Activated CD8-positive, alpha-beta memory T cell treated with anti-CD3 and anti-CD28 coated beads, Interleukin-2, amount 50 U/mL, for 48 hours (primary cell): ENCODE measurements around the gene TGM6.

ENCODE experiments used
- DNase-seq: peaks from one replicate; pipeline ENCODE4 v3.0.0-alpha.2; 2020

TGM6 gene

DNA sequence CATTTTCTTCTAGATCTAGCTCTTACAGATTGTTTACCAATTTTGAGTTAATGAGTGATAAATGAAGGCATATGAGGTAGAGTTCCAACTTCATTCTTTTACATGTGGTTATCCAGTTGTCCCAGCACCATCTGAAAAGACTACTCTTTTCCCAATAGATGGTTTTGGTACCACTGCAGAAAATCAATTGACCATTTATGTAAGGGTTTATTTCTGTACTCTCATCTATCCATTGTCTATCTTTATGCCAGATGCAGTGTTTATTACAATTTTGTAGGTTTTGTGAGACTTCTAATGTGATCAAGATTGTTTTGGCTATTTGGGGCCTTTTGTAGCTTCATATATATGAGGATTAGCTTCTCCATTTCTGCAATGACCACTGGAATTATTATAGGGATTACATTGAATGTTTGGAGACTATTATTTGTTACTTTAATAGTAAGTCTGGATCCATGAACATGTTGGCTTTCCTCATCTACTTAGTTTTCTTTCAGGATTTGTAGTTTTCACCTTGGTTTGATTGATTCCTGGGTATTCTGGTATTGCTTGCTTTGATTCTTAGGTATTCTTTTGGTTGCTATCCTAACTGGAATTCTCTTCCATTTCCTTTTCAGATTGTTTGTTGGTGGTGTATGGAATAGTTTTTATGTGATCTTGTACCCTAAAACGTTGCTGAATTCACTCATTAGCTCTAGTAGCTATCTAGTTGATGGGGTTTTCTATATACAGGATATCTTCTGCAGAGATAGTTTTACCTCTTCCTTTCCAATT is 79.5 kb downstream of the TGM6 start:
- no peak for DNase-seq

DNA sequence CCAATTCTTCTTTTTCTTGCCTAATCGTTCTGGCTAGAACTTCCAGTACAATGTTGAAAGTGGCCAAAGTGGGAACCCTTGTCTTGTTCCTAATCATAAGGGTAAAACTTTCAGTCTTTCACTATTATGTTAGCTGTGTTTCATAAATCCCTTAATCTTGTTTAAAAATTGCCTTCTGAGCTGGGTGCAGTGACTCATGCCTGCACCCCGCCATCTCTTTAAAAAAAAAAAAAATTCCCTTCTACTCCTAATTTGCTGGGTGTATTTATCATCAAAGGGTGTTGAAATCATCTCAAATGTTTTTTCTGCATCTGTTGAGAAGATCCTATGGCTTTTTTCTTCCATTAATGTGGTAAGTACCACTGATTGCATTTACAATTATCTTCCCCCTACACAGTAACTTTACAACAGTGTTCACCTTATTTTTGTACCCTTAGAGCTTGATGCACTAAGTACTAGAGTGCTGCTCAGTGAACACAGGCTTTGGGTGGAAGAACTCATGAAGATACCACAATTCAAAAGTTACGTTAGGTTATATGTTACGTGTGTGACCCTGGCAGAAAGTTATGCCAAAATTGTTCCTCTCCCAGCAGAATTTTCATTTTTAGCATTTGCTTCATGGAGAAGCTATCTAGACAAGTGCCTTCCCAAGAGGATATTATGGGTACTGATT is 80.2 kb downstream of the TGM6 start:
- DNase-seq, result no peak

DNA sequence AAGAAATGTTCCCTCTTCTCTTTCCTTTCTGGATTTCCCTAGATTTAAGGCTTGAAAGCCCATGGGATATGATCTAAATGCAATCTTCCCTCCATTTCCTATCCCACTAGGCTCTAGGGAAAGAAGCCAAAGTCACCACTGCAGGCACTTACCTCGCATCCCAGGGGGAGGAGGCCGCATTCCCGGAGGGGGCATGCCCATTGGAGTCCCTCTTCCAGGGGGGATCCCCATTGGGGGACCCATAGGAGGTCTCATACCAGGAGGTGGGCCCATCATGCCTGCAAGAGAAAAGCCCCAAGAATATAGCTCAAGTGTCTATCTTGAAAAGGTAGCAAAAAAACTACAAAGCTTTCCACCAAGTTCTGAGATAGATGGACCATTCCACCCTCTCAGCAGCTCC is 81.8 kb downstream of the TGM6 start:
- no peak for DNase-seq

DNA sequence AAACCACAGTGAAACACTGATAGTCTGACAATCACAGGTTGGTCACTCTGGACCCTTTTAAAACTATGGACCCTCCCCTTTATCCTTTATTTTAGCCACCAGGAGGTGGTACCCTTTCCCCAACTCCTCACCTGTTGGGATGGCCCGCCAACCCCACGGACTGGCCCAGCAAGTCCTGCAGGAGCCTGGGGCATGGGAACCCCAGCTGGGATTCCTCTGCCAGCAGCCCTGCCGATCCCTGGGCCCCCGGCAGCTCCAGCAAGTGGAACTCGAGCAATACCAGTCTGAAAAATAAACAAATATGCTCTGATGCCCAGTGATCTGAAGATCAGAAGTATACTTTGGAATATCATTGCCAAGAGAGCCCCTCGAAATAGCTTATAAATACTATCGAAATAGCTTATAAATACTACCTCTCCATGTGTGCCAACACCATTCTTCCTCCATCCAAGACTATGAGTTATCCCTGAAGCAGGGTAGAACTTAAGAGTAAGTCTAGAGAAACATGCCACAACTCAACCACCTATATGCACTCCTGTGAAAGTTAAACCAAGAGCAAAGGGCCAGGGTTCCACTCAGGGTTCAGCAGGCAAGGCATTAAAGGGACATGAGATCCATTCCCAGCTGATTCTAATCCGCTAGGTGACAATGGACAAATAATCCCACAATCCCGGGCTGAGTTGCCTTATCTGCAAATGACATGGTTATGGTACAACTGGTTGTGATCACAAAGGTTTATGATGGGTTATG is 83.1 kb downstream of the TGM6 start:
- DNase-seq, result no peak

DNA sequence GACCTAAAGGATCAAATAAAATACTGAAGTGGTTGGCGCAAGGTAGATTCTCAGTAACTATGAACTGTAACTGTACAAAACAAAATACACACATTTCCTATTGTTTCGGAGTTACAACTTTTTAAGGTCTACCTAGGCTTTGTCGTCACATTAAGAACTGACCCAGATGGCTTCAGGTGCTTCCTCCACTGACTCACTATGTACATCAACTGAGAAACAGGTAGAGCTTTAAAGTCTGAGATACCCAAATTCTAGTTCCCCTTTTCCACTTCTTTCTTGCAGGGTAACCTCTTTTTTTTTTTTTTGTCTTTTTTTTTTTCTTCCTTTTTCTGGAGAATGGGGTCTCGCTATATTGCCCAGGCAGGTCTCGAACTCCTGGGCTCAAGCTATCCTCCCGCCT is 84.4 kb downstream of the TGM6 start:
- DNase-seq, result no peak

DNA sequence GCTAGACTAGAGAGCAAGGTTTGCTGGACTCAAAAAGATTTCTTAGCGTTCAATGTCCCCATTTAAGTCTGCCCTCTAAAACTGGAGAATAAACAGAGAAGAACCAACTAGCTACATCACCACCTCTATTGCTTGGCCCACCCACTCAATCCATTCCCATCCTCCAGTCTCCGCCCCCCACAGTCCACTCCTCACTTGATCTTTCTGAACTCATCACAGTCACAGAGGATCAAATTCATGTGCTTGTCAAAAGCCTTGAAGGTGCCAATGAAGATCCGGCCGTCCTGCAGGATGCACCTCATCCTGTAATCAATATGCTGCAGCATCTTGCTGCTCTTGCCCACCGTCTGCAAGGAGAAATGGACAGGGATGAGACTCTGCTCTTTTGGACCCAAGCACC is 86.7 kb downstream of the TGM6 start:
- no peak for DNase-seq

DNA sequence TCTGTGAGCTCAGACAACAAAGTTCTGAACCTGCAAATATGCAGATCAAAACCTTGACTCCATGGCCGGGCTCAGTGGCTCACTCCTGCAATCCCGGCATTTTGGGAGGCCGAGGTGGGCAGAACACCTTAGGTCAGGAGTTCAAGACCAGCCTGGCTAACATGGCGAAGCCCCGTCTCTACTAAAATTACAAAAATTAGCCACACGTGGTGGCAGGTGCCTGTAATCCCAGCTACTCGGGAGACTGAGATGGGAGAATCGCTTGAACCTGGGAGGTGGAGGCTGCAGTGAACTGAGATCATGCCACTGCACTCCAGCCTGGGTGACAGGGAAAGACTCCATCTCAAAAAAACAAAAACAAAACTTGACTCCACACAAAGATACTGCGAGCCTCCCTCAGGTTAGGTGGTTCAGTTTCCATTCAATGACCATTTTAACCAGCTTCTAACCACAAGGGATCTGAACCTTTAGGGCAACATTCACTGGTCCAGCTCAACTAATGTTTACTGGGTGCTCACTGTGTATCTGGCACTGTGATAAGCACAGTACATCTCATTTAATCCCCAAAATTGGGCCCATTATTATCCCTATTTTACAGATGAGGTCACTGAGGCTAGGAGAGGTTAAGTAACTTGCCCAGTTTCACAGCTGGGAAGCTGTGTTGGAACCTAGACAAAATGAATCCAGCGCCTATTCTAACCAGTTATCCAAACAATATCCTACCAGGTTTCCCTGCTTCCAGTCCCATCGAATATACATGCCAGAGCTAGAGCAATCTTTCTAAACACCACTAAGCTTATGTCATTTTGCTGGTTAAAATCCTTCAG is 88.1 kb downstream of the TGM6 start:
- no peak for DNase-seq

DNA sequence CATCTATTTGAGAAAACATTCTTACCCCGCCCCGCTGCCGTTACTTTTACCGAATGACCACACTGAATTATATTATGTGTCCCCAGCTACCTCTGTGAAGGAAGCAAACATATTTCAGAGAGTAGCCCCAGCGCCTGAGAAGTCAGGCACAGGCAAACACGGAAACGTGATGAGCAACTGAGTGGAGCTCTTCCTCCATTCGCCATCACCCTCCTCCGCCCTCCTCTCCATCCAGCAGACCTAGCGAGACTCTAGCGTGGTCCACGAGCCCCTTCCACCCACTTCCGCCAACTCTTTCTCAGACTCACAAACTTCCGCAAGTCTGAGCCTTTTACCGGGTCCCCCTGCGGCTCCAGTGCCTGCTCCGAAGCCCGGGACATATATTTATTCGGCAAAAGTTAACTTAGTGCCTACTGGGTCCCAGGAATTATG is 89.3 kb downstream of the TGM6 start:
- DNase-seq, result peak; percentile 81

DNA sequence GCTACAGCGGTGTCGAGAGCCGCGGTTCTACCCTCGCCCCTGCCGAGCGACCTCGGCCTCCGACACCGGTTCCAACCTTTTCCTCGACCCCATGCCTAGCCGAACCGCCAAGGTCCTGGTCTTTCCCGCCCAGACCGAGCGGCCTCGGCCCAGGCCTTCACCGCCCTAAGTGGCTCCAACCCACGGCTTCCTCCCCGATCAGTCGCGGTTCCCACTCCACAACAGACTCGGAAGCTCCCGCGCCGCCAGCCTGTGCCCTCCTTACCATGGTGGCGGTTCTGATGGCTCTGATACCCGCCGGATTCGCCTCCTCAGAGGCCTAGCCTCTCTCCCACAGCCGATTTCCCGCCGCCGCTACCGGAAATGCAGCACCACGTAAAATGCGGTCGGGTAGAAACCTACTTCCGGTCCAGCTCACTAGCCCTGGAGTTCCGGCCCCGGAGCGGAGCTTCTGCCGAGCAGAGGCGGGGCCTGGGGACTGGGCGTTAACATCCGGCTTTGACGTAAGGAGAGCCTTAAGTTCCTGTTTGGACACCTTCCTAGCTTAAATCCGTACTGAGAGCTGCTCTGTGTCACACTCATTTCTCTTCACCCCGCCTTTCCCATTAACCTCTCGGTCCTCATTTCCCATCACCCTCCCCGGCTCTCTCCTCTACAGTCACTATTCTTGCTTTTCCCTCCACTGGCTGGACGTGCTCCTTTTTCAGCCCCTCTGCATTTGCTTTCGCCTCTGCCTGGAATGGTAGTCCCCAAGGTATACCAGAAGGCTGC is 89.9 kb downstream of the TGM6 start, which contains the start of gene SNRPB:
Gene SNRPB (minus strand): TSS at position 367 of the 771 bp plus-strand sequence. CDS start 99 bp downstream, at position 268.
- DNase-seq, result peak; percentile 95

DNA sequence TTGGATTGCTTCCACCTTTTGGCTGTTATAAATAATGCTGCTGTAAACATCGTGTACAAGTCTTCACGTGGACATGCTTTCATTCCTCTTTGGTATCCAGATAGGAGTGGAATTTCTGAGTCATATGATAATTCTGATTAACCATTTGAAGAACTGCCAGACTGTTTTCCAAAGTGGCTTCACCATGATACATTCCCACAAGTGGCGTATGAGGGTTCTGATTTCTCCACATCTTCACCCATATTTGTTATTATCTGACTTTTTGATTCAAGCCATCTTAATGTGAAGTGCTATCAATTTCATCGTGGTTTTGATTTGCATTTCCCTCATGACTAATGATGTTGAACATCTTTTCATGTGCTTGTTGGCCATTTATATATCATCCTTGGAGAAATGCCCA is 92.8 kb downstream of the TGM6 start:
- no peak for DNase-seq

DNA sequence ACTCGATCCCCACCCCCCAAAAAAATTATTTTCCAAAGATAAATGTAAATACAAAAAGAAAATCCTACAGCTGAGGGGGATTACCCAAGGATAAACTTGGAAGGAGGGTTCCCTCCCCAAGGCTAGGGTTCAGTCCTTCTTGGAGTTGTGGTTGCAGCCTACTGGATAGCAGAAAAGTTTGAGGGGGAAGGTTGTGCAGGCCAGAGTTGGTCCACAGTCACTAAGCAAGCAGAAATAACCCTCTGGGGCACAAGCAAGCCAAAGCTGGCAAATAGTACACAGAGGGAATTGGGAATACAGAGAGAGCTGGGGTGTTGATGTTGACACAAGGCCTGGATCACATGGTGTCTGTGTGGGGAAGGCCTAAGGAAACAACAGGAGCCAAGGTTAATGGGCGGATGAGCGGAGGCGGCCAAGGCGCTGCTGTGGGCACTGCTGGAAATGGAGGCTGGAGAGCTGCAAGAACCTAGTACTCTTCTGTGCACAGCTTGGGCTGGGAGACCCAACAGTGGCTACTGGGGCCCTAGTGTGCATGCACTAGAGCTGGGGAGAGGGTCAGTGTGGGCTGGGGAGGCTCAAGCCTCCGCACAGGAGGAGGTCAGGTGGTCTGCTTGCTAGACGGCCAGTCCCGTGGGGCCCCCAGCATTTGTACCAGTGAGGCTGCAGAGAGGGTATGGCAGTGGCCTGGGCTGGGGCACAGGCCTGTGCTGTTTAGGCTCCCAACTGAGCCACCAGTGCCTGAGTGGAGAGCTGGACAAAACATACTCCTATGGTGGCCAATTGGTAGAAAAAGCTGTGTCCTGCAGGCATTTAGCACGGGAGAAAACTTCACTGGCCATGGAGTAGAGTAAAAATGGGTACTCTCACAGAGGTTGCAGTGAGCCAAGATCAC is 95.4 kb downstream of the TGM6 start:
- DNase-seq, result no peak

DNA sequence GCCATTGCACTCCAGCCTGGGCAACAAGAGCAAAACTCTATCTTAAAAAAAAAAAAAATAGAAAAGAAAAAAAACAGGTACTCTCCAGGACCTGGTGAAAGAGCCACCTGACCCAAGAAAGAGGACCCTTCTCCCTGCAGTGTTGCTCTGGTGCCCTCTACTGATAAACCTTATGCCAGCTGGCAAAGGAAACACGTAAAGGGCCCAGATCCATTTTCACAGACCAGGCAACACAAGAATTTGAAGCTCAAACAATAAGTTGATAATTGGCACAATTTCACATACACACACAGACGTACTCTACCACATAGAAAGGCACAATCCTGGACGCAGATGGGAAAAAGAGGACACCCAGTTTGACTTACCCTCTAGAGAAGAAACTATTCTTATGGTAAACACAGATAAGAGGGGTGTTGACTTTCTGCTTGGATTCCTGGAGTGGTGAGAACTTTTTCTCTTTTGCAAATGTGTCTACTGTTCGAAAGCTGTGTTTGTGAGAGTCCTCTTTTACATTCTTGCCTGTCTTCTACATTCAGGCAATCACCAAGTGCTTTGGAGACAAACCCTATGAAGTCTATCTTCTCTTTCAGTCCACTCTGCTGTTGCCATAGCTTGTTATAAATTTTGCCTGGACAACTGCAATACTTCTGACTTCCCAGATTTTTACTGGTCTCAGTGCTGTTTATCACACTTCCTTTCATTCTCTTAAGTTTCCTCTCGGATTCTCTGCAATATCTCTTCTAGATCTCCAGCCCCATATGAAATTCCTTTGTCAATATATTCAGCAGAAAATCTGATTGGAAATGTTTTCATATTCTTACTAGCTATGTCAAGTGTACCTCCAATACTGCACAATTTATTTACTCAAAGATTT is 96.3 kb downstream of the TGM6 start:
- no peak for DNase-seq

DNA sequence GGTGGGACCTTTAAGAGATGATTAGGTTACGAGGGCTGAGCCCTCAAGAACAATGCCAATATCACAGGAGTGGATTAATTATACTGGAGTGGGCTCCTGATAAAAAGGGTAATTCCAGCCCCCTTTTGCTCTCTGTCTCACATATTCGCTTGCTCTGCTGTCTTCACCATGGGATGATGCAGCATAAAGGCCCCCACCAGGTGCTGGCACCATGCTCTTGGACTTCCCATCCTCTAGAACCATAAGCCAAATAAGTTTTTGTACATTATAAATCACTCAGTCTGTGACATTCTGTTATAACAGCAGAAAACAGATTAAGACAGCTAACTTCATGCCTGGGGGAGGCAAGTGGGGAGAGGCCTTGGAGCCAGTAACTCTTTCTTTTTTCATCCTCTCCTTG is 99.7 kb downstream of the TGM6 start:
- no peak for DNase-seq
